RPMI8226 (cell line): ENCODE data around the gene DAND5.

Experiments
- DNase-seq: peaks from one replicate; pipeline ENCODE4 v3.0.0-alpha.2; 2015

Gene DAND5

DNA sequence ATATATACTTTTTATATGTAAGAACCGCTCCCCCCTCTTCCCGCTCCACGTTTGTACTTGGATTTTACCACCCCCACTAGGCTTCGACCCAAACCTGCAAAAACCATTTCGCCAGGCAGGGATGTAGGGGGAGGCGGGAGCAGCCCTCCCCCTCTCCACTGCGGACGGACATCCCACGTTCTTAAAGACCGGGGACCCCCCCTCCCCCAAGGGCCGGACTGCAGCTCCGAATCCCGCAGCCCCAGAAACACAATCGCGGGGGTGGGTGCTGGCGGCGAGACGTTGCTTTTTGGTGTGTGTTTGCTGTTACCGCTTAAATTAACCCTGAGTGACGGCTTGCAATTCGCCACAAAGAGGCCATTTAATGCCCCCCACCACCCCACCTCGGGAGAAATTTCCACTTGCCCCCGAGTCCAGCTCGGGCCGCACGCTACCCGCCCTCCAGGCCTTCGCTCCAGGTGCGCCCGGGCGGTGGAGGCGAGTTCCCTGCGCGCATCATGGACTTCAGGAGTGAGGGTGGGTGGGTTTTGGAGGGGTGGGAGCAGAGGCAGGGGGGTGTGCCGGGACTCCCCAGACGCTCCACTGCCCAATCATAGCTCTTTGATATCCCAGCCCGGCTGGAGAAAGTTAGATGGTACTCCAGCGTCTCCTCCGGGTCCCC, 41.7 kb downstream of the DAND5 start:
- DNase-seq, result no peak

GRCh38 chr19:13011653-13012389, 42.4 kb downstream of the DAND5 start:
- DNase-seq, result no peak

- DNase-seq, result no peak
Observed at GRCh38 chr19:13012390-13012689, 43.0 kb downstream of the DAND5 start.

- peak; percentile 61 for DNase-seq
Observed at GRCh38 chr19:13012690-13013608, 43.6 kb downstream of the DAND5 start.

GRCh38 chr19:13013649-13014048, 44.3 kb downstream of the DAND5 start:
- DNase-seq, result no peak

DNA sequence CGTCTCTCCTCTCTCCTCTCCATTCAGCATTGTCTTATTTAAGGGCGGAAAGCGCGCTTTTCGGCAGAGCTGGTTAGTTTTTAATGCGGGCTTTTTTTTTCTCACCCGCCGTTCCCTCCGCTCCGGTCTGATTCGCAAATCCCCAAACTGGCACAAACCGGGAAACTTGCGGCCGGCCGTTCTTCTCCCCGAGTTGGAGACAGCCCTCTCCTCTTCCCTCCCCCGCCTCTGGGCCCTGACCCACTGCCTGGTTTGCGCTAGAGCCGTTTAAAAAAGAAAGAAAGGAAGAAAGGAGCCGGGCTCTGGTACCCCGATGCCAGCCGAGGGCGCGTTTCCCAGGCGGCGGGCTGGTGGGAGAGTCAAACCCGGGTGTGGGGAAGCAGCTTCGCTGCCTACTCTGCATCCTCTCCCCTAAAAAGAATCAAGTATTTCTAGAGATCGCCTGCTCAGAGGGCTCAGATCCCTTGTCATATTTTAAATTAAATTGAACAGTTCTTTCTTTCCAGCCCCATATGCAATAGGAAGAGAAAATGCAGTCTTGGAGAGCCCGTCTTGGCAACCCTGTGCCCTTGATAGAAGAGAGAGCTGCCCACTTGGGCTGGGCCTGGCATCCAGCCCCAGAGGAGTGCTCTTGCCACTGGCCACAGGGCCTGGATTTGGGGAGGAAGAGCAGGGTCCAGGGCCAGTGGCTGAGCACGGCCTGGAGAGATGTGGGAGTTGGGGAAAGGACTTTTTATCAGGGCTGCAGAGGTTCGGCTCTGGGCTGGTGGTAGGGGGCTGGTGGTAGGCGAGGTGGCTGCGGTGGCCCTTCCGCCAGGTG, 44.9 kb downstream of the DAND5 start:
- no peak for DNase-seq

DNA sequence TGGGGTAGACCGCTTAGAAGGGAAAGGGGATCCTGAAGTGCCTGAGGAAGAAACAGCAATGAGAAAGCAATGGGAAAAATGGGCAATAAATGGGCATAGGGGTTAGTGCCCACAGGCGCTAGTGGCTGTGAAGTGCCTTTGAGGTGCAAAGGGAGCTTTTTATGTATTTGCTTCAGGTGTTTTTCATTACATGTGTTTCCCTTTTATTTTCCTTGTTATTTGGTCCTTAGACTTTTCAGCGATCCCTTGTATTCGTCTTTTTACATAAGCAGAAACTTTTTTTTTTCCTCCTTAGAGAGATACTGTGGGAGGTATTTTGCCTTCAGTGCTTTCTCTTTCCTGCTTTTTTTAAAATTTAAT, 45.5 kb downstream of the DAND5 start:
- DNase-seq, result no peak

- no peak for DNase-seq
Observed at GRCh38 chr19:13015361-13016223, 46.2 kb downstream of the DAND5 start.

DNA sequence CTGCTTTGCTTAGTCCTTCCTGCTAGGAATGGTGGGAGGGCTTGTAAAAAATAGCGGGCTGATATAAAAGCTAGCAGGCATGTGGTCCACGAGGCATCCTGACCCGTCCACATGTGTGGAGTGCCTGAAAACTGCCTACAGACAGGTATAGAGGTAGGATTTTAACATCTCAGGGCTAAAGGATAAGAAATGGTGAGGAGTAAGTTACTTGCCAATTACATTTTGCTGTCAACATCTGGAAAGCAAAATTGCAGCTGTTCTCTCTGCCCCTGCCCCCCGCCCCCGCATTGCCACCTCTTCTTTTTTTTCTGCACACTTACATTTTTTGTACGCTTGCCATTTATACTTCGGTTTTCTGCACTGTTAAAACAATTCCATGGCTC, 46.9 kb downstream of the DAND5 start:
- no peak for DNase-seq

DNA sequence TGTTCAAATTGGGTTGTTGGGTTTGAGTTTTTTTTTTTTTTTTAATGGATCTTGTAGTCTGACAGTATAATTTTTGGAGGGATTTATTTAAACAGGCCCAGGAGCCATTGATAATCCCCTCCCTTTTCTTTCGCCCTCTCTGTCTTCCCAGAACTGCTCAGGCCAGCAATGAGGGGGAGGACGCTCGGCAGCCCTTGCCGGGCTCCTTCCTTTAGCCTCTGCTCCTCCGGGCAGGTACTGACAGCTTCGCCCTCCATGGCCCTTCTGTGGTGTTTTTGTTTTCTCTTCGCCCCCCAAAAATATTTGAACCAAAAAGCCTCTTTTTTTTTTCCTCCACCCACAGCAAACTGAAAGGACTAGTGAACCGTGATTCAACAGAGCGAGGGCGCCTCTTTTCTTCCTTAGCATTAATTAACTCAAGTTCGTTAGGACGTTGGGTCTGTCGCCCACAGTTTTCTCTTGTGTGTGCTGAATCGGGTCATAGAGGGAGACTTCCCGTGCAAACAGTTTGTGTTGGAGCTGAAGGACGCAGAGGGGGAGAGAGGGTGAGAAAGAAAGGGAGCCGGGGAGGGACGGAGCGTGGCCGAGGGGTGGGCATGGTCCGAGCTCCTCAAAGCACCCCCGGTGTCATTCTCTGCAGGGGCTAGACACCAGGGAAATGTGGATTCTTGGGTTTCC, 47.4 kb downstream of the DAND5 start:
- no peak for DNase-seq

GRCh38 chr19:13017306-13018034, 48.1 kb downstream of the DAND5 start:
- no peak for DNase-seq

DNA sequence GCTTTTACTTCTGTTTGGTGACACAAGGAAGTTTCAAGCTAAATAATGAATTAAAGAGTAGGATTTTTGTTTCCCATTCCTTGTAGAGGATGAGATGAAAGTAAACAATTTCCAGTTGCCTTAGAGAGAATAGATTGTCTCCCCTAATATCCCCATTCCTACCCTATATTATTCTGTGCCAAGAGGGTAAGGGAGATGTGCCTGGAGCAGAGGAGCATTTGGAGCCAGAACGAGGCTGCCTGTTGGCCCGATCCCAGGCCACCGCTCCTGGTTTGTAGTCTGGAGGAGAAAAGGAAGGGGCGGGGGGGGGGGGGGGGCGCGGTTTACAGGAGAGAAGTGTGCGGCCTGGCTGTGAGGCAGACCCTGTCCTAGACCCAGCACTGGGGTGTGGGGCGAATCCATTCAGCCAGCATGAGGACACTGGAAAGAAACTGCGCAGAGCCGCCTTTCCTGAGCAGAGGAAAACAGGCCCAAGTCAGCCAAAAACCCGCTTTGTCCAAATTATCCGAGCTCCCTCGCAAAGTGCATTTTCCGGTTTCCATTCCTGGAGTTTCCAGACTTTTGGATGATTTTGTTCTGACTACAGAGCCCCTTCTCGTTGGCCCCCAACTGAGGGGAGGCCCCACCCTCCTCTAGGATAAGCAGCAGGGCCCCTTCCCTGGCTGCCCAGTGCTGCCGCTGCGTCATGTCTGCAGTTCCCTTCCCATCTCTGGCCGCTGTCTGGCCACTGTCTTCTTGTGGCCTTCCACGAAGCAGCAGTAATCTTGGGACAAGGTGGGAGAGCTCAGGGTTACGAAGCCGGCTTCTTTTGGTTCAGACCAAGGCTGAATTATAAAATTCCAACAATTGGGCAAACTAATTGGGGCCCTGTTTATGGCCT, 48.9 kb downstream of the DAND5 start:
- no peak for DNase-seq

DNA sequence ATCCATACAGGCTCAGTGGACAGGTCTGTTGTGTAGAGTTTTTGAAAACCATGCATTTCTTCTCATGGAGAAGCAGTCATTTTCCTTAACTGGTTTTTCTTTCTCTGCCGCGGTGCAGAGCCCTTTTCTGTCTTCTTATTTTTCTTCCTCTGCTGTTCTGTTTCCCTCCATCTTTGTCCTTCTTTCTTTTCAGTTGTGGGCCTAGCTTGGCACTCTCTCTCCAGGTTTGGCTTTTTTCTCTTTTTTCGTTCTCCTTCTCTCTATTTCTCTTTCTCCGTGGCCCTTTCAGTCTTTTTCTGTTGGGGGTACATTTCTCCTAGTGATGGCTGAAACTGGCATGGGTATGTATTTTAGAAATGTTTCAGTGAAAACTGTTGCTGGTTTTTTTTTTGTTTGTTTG, 50.0 kb downstream of the DAND5 start:
- DNase-seq, result no peak

DNA sequence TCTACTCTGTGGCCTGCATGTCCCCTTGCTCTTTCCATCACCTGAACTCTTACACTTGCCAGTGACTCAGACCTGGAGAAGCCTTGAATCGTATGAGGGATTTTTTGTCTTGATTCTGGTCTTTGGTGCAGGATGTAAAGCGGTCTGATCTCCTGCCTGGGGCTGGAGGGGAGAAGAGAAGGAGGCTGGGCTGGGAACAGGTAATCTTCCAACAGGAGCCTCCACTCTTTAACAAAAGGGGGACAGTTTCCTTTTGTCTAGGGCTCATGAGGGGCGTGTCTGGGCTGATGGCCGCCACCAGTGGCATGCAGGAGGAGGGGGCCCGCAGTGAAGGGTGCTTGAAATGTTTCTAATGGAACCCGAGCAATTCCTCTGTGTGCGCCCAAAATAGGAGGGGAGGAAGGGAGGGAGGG, 50.6 kb downstream of the DAND5 start:
- no peak for DNase-seq

GRCh38 chr19:13022111-13022858, 52.9 kb downstream of the DAND5 start:
- peak; percentile 77 for DNase-seq

GRCh38 chr19:13022859-13023636, 53.7 kb downstream of the DAND5 start:
- DNase-seq, result peak; percentile 93

DNA sequence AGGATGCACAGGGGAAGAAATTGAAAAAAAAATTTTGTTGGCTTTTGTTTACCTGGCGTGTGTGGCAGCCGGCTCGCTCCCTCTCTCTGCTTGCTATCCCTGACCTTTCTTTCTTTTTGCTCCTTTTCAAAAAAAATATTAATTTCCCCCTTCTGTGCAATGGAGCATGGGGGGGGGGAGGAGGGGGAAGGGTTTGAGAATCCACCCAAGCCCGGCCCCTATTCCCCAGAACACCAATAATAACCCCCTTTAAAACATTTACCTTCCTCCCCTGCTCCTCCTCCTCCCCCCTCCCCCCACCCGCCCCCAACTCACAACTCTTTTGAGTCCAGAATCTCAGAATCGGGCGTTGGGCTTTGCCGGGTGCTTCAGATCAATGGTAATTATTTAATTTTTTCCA, 54.3 kb downstream of the DAND5 start:
- DNase-seq, result peak; percentile 33
